Esophagus muscularis mucosa (tissue), 4 donors: ENCODE data around the gene CORO7.

ENCODE experiments used
- CTCF ChIP-seq, 3 experiments: fragments of 200-600 bp in 2 of 3; fragments of 450-650 bp in 1 of 3; sonication (generic) in 2 of 3; IDR thresholded peaks; one replicate each; pipeline ENCODE4 v1.5.1; 2017 to 2019; ENCODE audit warnings: antibody characterized with exemption in 3 of 3, mild to moderate bottlenecking in 2 of 3, moderate library complexity in 1 of 3
- EP300 ChIP-seq: sonication (generic); formaldehyde crosslinking; IDR thresholded peaks from one replicate; pipeline ENCODE4 v1.6.1; 2017; ENCODE audit warnings: antibody characterized with exemption
- POLR2AphosphoS5 ChIP-seq, 2 donors: sonication (generic); formaldehyde crosslinking; IDR thresholded peaks; one replicate each; pipeline ENCODE4 v1.6.1; 2017; ENCODE audit warnings: antibody characterized with exemption in 2 of 2

GRCh38 chr16:4377573-4378154 is 38.7 kb downstream of the CORO7 start:
- TF ChIP-seq POLR2AphosphoS5 (IDR thresholded peaks at IDR 0.05): no peak
- no peak for TF ChIP-seq EP300
- TF ChIP-seq CTCF (IDR thresholded peaks at IDR 0.05): no peak
